NCI-H774 (cell line): ENCODE data around the gene ULK1.

Experiments used
- DNase-seq: peaks from one replicate; lab custom pipeline; 2025; lab: John Stamatoyannopoulos, UW

The ULK1 gene

DNA sequence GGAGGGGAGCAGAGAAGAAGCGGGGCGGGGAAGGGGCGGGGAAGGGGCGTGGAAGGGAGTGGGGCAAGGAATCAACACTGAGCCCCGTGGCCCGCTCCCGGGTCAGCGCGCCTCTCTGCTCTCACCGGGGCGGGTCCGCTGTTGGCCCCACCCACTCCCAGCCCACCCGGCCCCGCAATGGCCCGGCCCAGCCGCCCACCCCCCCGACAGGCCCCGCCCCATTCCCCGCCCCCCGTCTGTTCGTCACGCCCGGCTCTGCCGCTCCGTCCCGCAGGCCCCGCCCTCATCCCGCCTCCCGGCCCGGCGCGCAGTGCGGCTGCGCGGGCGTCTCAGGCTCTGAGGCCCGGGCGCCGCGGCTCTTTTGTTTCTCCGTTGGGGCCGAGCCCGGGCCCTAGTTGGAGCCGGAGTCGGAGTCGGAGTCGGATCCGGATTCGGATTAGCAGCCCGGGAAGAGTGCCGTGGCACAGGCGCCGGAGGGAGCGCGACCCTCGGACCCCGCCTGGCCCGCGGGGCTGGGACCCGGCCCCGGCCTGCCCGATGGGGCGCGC lies at the start of gene ULK1:
Gene ULK1, plus strand, starts transcription at position 310 of the 548 bp plus-strand sequence. CDS start 380 bp downstream, outside the sequence.
- peak; percentile 92 for DNase-seq

DNA sequence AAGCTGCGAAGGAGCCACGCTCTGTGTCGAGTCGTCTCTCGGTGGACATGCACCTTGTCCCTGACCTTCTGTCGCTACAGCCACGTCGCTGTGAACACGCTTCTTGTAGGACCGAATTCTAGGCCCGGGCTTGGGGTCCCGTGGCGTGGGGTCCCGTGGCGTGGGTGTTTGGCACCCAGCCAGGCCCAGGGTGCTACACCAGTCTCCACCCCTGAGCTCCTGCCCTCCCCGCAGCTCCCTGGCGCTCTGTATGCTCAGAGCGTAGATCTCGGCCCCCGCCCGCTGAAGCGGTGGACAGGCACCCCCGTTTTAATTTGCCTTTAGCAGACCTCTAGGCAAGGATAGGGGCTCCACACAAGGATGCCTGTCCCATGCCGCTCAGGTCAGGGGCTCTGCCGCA lies 49.8 kb upstream of the ULK1 start:
- no peak for DNase-seq

DNA sequence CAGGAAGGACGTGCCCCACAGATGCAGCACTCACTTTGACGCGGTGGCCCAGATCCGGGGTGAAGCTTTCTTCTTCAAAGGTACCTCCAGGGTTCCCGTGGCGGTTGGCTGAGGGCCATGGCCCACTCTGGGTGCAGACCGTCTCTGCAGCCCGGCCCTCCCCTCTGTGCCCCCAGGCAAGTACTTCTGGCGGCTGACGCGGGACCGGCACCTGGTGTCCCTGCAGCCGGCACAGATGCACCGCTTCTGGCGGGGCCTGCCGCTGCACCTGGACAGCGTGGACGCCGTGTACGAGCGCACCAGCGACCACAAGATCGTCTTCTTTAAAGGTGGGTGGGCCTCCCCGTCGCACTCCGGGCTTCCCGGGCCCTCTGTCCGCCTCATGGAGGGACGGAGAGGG lies 49.3 kb upstream of the ULK1 start:
- no peak for DNase-seq

DNA sequence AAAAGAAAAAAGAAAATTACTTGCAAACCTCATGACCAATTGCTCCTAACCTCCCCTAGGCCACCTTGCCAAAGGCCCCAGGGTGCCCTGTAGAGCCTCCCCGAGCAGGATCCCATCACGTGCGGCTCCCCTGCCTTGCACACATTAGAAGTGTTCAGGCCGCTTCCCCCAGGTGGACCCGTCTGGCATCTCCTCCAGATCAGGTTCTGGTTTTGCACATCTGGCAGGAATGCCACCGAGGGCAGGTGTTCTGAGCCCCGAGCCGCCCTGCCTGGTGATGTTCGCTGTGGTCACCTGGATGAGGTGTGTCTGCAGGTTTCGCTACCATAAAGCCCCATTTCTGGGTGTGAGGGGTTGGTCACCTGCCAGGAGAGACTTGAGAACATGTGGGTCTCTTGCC lies 47.0 kb upstream of the ULK1 start:
- no peak for DNase-seq

DNA sequence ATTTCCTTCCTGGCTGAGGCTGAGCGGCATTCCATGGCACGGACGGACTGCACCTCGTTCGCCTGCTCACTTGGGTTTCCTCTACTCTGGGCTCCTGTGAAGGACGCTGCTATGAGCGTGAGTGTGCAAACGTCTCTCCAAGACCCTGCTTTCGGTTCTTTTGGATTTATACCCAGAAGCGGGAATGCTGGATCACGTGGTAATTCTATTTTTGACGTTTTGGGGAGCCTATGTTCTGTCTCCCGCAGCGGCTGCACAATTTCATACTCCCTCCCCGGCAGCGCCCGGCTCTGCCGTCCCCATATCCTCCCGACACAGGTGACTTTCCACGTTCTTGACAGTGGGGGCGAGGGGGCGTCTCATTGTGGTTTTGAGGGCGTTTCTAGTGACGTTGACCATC lies 45.7 kb upstream of the ULK1 start:
- no peak for DNase-seq

DNA sequence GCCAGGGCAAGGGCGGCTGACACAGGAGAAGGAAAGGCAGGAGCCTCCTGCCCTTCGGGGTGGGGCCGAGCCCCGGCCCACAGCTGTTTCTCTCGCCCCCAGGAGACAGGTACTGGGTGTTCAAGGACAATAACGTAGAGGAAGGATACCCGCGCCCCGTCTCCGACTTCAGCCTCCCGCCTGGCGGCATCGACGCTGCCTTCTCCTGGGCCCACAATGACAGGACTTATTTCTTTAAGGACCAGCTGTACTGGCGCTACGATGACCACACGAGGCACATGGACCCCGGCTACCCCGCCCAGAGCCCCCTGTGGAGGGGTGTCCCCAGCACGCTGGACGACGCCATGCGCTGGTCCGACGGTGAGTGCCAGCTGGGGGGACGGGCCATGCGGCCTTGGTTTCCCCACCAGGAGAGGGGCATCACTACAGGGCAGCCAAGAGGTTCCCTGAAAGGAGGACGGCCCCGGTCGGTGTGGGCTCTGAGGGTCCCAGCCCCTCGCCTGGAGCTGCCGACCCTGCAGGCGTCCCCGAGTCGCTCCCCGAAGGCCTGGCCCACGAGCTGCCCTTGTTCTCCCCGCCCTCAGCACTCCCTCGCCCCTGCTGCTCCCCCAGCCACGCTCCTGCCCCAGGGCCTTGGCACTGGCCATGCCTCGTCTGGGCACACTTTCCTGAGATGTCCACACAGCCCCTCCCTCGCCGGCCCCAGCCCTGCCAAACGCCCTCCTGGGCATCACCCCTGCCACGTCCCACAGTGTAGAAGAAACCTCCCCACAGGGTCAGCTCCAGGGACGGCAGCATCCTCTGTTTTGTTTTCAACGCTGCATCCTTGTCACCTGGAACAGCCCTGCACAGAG lies 44.5 kb upstream of the ULK1 start:
- DNase-seq = no peak

DNA sequence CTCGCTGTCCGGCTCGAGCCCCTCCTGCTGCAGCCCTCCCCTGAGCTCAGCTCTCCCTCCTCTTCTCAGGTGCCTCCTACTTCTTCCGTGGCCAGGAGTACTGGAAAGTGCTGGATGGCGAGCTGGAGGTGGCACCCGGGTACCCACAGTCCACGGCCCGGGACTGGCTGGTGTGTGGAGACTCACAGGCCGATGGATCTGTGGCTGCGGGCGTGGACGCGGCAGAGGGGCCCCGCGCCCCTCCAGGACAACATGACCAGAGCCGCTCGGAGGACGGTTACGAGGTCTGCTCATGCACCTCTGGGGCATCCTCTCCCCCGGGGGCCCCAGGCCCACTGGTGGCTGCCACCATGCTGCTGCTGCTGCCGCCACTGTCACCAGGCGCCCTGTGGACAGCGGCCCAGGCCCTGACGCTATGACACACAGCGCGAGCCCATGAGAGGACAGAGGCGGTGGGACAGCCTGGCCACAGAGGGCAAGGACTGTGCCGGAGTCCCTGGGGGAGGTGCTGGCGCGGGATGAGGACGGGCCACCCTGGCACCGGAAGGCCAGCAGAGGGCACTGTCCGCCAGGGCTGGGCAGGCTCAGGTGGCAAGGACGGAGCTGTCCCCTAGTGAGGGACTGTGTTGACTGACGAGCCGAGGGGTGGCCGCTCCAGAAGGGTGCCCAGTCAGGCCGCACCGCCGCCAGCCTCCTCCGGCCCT lies 43.4 kb upstream of the ULK1 start:
- no peak for DNase-seq

DNA sequence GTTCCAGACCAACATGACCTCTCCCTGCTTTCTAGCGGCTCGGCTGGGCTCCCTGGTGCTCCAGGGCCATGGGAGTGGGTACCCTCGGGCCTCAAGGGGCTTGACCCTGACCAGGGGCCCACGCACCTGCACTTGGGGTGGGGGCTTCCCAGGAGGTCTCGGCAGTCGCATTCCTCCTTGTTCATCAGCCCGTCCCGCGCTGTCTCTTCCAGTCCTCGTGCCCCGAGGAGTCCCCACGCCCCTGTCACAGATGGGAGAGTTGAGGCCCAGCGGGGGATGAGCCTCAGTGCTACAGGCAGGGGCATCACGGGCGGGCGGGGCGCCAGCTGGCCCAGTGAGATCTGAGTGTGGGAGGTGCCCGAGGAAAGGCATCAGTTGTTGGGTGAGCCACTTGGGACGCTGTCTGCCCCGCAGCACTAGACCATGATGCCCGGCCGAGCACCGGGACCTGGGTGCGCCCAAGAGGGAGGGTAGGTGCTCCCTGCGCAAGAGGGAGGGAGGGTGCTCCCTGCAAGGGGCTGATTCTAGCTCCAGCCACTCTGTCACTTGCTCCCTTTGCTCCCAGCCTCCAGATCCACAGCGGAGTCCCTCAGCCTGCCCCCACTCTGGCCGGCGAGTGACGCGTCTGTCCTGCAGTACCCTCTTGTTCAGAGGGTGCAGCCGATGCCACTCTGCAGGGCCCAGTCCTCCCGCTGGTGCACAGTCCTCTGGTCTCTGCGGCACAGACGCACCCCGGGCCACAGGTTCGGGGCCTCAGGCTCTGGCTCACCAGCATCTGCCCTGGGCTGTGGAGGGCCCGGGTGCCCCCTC lies 42.5 kb upstream of the ULK1 start:
- DNase-seq = no peak

DNA sequence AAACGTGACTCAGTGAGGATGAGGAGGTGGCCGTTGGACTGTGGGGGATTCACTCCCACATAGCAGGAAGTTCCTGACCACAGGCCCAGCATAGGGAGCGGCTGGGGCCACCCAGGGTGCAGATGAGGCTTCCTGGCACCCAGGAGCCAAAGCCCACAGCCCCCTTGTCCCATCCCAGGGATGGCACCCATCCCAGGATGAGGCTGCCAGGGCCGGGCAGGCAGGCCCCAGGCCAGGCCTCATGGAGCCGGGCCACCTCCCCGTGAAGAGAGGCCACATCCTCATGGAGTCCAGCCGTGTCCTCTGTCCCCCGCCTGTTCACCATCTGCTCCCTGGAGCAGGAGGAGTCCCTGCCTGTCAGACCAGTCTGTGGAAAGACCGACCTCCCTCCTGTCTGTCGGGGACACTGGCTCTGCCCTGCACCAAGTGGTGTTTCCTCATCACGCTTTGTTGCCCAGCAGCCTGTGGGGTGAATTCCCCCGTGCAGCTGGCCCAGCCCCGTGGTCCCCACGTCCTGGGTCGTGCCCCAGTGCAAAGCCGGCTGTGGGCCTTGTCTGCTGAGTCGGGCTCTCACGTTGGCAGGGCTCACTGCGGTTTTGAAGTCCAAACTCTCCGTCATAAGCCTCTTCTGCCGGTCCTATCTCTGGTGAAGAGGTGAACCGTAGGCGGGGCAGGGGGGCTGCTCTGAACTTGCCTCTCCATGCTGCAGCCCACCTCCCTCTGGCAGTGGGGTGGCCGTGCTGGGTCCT lies 41.7 kb upstream of the ULK1 start:
- DNase-seq = no peak

DNA sequence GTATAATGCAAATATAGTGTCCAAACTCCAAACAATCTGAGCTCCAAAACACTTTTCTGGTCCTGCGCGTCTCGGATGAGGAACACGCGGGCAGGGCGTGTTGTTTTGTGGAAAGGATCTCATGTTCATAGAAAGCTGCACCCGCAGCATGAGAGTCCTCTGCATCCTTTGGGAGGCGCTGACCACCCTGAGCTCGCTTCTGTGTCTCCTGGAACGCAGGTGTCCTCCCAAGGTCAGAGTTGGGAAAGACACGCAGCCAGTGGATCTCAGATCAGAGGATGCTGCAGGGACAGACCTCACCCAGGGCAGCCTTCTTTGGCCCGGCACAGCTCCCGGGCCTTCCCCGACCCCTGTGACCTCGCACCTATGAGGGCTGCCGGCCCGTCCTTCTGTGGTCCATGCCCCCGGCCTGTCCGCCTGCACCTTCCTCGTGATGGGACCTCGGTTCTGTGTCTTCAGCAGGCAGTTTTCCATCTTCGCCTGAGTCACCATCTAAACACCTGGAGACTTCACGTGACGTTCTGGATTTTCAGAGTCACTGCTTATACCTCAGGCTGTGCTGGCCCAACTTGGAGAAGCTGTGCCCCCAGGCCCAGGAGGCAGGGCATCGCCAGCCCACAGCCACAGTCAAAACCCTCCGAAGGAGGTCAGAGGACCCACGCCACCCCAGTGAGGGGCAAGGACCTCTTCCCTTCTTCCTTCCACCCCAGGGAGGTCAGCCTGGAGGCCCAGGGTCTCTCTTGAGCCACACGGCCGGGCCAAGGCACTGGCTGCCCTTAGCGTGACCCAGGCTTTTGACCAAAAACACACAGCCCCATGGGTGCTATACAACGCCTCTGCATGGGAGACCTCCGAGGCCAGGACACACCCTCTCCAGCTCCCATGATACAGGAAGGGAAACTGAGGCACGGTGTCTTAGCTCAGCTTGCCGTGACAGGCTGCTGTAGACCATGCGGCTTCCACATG lies 40.3 kb upstream of the ULK1 start:
- DNase-seq = no peak

DNA sequence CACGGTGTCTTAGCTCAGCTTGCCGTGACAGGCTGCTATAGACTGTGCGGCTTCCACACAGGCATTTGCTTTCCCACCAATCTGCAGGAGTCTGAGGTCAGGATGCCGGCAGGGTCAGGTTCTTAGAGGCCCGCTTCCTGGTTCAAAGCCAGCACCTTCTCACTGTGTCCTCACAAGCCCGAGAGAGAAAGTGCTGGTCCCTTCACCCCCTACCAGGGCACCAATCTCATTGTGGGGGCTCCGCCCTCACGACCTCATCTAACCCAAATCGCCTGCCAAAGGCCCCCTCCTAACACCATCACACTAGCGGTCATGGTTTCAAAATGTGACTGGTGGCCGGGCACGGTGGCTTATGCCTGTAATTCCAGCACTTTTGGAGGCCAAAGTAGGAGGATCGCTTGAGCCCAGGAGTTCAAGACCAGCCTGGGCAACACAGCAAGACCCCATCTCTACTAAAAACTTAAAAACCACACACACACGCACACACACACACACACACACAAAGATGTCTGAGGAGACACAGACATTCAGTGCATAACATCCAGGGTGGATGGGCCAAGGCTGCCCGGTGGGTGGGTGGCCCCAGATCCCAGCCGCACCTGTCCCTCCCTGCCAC lies 39.5 kb upstream of the ULK1 start:
- DNase-seq = no peak

DNA sequence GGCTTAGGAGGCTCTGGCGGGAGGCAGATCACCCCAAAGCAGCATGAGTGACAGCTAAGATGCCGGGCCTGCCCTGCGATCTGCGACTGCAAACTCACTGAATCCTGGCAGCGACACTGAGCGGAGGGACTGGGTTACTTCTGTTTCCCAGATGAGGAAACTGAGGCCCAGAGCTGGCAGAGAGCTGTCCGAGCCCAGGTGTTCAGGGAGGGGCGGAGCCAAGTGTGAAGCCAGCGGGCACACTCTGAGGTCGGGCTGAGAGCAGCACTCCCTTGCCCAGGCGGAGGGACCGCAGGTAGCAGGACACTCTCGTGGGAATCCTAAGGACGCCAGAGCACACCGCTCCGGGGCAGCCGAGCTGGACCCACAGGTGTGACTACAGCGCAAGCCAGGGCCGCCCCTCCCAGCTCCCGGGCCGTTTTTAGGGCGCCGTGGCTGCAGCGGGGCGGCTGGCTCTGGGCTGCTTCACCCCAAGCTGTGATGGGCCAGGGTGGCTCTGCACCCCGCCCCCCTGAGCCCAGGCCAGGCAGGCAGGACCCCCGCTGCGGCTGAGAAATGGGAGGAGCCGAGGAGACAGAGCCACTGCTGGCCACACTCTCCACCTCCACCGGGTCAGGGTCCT lies 38.8 kb upstream of the ULK1 start:
- no peak for DNase-seq

DNA sequence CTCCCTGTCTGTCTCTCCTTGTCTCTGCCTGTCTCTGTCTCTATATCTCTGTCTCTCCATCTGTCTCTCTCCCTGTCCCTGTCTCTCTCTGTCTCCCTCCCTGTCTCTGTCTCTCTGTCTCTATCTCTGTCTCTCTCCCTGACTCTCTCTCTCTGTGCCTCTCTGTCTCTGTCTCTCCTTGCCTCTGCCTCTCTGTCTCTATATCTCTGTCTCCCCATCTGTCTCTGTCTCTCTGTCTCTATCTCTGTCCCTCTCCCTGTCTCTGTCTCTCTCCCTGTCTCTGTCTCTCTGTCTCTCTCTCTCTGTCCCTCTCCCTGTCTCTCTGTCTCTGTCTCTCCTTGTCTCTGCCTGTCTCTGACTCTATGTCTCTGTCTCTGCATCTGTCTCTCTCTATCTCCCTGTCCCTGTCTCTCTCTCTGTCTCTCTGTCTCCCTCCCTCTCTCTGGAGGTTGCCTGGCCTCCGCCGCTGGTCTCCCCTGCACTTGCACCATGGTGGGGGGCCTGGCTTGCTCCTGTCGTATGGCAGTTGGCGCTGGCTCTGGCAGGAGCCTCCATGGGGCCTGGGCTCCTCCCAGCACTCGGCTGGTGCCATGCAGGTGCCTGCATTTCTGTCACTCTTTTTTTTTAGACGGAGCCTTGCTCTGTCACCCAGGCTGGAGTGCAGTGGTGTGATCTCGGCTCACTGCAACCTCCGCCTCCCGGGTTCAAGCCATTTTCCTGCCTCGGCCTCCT lies 37.9 kb upstream of the ULK1 start:
- DNase-seq = no peak

DNA sequence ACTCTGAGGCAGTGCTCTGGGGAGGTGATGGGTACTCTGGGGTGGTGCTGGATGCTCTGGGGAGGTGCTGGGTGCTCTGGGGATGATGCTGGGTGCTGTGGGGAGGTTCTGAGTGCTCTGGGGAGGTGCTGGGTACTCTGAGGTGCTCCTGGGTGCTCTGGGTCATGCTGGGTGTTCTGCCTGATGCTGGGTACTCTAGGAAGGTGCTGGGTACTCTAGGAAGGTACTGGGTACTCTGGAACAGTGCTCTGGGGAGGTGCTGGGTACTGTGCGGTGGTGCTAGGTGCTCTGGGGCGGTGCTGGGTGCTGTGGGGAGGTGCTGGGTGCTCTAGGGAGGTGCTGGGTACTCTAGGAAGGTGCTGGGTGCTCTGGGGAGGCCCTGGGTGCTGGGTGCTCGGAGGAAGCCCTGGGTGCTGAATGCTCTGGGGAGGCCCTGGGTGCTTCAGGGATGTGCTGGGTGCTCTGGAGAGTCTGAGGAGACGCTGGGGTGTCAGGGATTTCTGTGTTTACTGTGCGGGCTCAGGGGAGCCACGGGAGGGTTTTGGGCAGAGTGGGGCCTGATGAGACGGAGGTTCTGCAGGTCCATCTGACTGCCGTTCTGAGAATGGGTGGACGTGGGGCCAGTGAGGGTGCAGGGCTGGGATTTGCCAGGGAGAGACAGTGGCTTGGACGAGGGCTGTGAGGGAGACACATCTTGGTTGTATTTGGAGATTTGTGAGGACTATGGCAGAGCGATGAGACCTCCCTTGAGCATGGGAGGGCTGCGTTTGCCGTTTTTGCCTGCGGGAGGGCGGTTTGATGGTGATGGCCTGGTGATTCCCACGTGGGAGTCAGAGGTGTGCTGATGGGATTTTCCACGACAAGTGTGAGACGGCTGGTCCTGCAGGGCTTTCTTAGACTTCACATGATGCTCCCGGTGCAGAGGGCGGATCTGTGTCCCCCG lies 36.2 kb upstream of the ULK1 start:
- no peak for DNase-seq

DNA sequence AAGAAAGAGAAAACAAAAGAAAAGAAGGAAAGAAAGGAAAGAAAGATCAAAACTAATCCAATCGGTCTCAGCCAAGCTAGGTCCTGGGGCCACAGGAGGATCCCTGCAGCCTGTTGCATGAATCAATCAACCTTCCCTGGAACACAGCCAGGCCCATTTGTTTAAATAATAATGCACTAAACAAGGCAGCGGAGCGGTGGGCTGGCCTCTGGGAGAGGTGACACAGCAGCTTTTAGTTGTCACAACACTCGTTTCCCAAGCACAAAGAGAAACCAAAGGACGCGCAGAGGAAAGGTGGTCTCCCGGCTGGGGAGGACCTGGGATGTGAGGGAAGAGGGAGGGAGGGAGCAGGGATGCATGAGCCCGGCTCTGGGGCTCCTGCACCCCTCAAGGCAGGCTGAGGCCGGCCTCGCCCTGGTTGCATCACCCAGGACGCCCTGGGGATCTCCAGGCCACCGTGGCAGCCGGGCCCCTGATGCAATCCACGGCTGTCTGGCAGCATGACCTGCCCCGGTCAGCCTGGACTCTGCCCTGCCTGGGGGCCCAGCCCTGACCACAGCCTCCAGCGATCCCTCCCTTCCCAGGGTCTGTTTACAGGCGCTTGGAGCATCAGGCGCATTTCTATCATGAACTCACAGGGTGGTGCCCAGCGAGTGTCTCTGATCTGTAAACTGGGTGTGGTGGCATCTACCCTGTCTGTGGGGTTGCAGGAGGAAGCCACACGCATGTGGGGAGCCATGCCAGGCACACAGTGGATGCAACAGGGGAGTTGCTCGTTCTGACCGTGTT lies 33.8 kb upstream of the ULK1 start:
- DNase-seq = peak; percentile 56

DNA sequence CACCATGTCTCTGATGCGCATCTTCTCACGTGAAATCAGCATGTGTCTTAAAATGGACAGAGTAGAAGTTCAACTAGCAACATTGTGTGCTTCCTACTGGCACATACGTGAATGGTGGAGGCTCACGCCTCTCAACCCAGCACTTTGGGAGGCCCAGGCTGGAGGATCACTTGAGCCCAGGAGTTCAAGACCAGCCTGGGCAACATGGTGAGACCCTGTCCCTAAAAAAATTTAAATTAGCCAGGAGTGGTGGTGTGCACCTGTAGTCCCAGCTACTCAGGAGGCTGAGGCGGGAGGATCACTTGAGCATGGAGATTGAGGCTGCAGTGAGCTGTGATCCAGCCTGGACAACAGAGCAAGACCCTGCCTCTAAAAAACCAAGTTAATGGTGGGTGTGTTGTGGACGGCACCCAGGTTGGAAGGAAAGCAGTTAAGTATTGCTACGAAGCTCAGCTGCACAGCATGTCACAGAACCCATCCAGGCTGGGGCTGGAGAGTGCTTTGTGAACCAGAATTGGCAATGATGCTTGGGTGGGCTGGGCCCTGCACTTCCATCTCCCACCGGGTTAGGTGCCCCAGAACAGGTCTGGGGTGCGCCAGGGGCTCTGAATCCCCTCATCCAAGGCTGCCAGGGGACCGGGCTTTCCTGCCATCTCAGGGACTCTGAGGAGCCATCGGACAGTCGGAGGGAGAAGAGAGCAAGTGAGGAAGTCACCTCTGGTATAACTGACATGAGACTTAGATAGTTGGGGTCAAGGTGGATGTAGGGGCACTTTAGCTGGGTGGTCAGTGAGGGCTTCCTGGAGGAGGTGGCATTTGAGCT lies 33.0 kb upstream of the ULK1 start:
- no peak for DNase-seq
